ENCODE measurements around the gene KRT32. TPM values are rescaled to one million over a fixed set of nuclear protein-coding genes. Genes with fewer than 3 reads are reported as not detected.
"Not testable (repeated sequence)": the region's sequence is repeated elsewhere in the genome, so short reads cannot be mapped to it uniquely, and the experiment has no call there.

The KRT32 gene
- total RNA-seq, 2 experiments from 2014 or later, result not detected

GRCh38 chr17:41429667-41430066, 37.5 kb downstream of the KRT32 start:
- CTCF ChIA-PET (ENCODE audit: unreplicated experiment), result no interaction called here

GRCh38 chr17:41428591-41429291, 38.4 kb downstream of the KRT32 start:
- intact Hi-C loops (cut with micrococcal nuclease; ENCODE audit: unreplicated experiment), result no loop called here
- TF ChIP-seq CTCF (conservative IDR thresholded peaks at IDR 0.05; ENCODE audit: low read length) (no peak), EZH2phosphoT487 (IDR thresholded peaks at IDR 0.05; ENCODE audit: borderline replicate concordance, low read depth, low read length) (no peak)
- Histone ChIP-seq H2AFZ (ENCODE audit: low read length) (no peak overlapping the region), H3K9me3 (ENCODE audit: low read length) (no peaks in the 10 kb centered on the region), H3K9me2 (ENCODE audit: insufficient read depth, low read length) (no peaks in the 10 kb centered on the region), H3K36me3 (ENCODE audit: insufficient read depth, low read length) (no peaks in the 10 kb centered on the region), H3K79me2 (ENCODE audit: insufficient read depth, low read depth, low read length) (no peaks in the 10 kb centered on the region), H4K20me1 (ENCODE audit: insufficient read depth, low read length) (no peaks in the 10 kb centered on the region), H3K27ac (ENCODE audit: low read depth, low read length, poor library complexity, severe bottlenecking) (no peak overlapping the region), H3K4me1 (ENCODE audit: insufficient read depth, low read length, poor library complexity, severe bottlenecking) (no peaks in the 10 kb centered on the region), H3K4me2 (ENCODE audit: low read length) (no peak overlapping the region), H3K4me3 (ENCODE audit: low read depth, low read length, poor library complexity, severe bottlenecking) (no peak overlapping the region)
- ChIA-PET POLR2A (no interaction called here), CTCF (ENCODE audit: unreplicated experiment) (no interaction called here)
- DNase-seq (ENCODE audit: low spot score), result no peak
- no TSS peak for BruUV-seq (replicated peaks)

More at GRCh38 chr17:41429667-41430066, 37.5 kb downstream of the KRT32 start:
- no peak for TF ChIP-seq CTCF (conservative IDR thresholded peaks at IDR 0.05; ENCODE audit: low read length)
- TF ChIP-seq EZH2phosphoT487 (IDR thresholded peaks at IDR 0.05; ENCODE audit: borderline replicate concordance, low read depth, low read length), result no peak
- intact Hi-C loops (cut with micrococcal nuclease; ENCODE audit: unreplicated experiment), result no loop called here
- H3K9me2 ChIP-seq (ENCODE audit: insufficient read depth, low read length), result no peaks in the 10 kb centered on the region
- no peak overlapping the region for H2AFZ ChIP-seq (ENCODE audit: low read length)
- H3K4me1 ChIP-seq (ENCODE audit: insufficient read depth, low read length, poor library complexity, severe bottlenecking), result no peaks in the 10 kb centered on the region
- no peak overlapping the region for H3K4me3 ChIP-seq (ENCODE audit: low read depth, low read length, poor library complexity, severe bottlenecking)
- H3K36me3 ChIP-seq (ENCODE audit: insufficient read depth, low read length), result no peaks in the 10 kb centered on the region
- no peaks in the 10 kb centered on the region for H4K20me1 ChIP-seq (ENCODE audit: insufficient read depth, low read length)
- BruUV-seq (replicated peaks), result no TSS peak
- H3K9me3 ChIP-seq (ENCODE audit: low read length), result no peaks in the 10 kb centered on the region
- no peak for DNase-seq (ENCODE audit: low spot score)
- POLR2A ChIA-PET, result no interaction called here
- H3K79me2 ChIP-seq (ENCODE audit: insufficient read depth, low read depth, low read length), result no peaks in the 10 kb centered on the region
- no peak overlapping the region for H3K4me2 ChIP-seq (ENCODE audit: low read length)
- H3K27ac ChIP-seq (ENCODE audit: low read depth, low read length, poor library complexity, severe bottlenecking), result no peak overlapping the region

GRCh38 chr17:41424111-41424635, 43.0 kb downstream of the KRT32 start, which contains the start of gene KRT37:
Gene KRT37 (minus strand): TSS chr17:41424585. CDS start chr17:41424523, 62 bp downstream.
- H3K36me3 ChIP-seq (ENCODE audit: insufficient read depth, low read length), result no peaks in the 10 kb centered on the region
- no peaks in the 10 kb centered on the region for H3K79me2 ChIP-seq (ENCODE audit: insufficient read depth, low read depth, low read length)
- intact Hi-C loops (cut with micrococcal nuclease; ENCODE audit: unreplicated experiment), result no loop called here
- no peak within 1 kb of the TSS for H2AFZ ChIP-seq (ENCODE audit: low read length)
- no peak within 1 kb of the TSS for H3K27ac ChIP-seq (ENCODE audit: low read depth, low read length, poor library complexity, severe bottlenecking)
- H3K4me1 ChIP-seq (ENCODE audit: insufficient read depth, low read length, poor library complexity, severe bottlenecking), result no peaks in the 10 kb centered on the region
- ChIA-PET POLR2A (no interaction called here), CTCF (ENCODE audit: unreplicated experiment) (no interaction called here)
- no peaks in the 10 kb centered on the region for H3K9me3 ChIP-seq (ENCODE audit: low read length)
- BruUV-seq (replicated peaks), result no TSS peak
- no peak within 1 kb of the TSS for H3K4me2 ChIP-seq (ENCODE audit: low read length)
- no peak for DNase-seq (ENCODE audit: low spot score)
- H3K4me3 ChIP-seq (ENCODE audit: low read depth, low read length, poor library complexity, severe bottlenecking), result no peak within 1 kb of the TSS
- no peaks in the 10 kb centered on the region for H3K9me2 ChIP-seq (ENCODE audit: insufficient read depth, low read length)
- no peak for TF ChIP-seq CTCF (conservative IDR thresholded peaks at IDR 0.05; ENCODE audit: low read length)
- TF ChIP-seq EZH2phosphoT487 (IDR thresholded peaks at IDR 0.05; ENCODE audit: borderline replicate concordance, low read depth, low read length), result no peak
- H4K20me1 ChIP-seq (ENCODE audit: insufficient read depth, low read length), result no peaks in the 10 kb centered on the region

- H3K4me1 ChIP-seq (ENCODE audit: insufficient read depth, low read length, poor library complexity, severe bottlenecking); CTCF ChIA-PET (ENCODE audit: unreplicated experiment); H3K9me3 ChIP-seq (ENCODE audit: low read length); BruUV-seq (replicated peaks); H3K36me3 ChIP-seq (ENCODE audit: insufficient read depth, low read length); DNase-seq (ENCODE audit: low spot score); H3K4me3 ChIP-seq (ENCODE audit: low read depth, low read length, poor library complexity, severe bottlenecking); H3K9me2 ChIP-seq (ENCODE audit: insufficient read depth, low read length); H4K20me1 ChIP-seq (ENCODE audit: insufficient read depth, low read length); H2AFZ ChIP-seq (ENCODE audit: low read length); H3K27ac ChIP-seq (ENCODE audit: low read depth, low read length, poor library complexity, severe bottlenecking); intact Hi-C loops (cut with micrococcal nuclease; ENCODE audit: unreplicated experiment); H3K79me2 ChIP-seq (ENCODE audit: insufficient read depth, low read depth, low read length); POLR2A ChIA-PET; H3K4me2 ChIP-seq (ENCODE audit: low read length): not testable (repeated sequence)
Observed at GRCh38 chr17:41422586-41422985, 44.6 kb downstream of the KRT32 start.
